ENCODE measurements around the gene UFSP1. TPM values are rescaled to one million over a fixed set of nuclear protein-coding genes. Genes with fewer than 3 reads are reported as not detected.
"Not testable (repeated sequence)": the region's sequence is repeated elsewhere in the genome, so short reads cannot be mapped to it uniquely, and the experiment has no call there.

UFSP1 gene
- 1 to 10 TPM; 3.8 to 3.9 TPM for polyA plus RNA-seq

DNA sequence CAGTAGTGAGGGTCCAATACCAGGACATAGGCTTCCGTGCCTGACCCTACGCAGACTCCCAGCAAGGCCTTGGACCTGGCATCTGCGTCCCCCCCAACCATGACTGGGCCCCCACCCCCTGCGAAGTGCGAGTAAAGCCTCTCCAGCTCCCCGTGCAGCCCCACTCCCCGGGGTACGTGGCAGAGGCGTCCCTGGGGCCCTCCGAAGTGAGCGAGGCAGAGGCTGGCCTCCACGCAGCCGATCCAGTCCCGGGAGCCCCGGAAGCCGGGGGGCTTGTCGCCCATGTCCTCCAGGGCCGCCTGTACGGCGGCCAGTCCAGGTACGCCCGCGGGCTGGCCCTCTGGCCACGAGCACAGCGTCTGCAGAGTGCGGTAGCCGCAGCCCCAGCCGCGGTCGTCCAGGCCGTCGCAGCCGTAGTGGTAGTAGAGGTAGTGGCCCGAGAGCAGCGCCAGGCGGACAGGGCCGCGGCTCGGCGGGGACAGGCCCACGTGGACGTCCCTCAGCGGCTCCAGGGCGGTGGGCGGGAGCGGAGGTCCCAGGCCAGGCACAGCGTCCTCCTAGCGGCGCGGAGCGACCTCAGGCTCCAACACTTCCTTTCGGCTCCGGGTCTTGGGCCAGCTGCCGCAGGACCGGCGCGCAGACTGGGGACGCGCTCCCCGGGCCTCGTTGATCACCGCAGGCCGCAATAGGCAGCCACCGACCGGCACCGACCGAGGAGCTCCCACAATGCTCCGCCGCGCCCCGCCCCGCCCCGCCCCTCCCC lies at the start of gene UFSP1:
UFSP1 (minus strand) TSS at position 728 of the 763 bp plus-strand sequence; CDS start at position 284, 444 bp downstream.
- WGBS, 2 donors, result 3% methylated on average over 66 to 72 of the region's 73 CpGs
- Histone ChIP-seq H3K36me3 (ENCODE audit: control insufficient read depth in 2 of 2, insufficient read depth in 2 of 2, low read length in 1 of 2) (peaks cover 21 to 40% of the 10 kb centered on the region in 2 donors), H3K4me3 (ENCODE audit: low read depth in 1 of 2, low read length in 2 of 2) (peak within 1 kb of the TSS; percentile 57 to 78), H3K9me3 (ENCODE audit: control insufficient read depth in 2 of 2, insufficient read depth in 1 of 2, low read depth in 1 of 2, low read length in 1 of 2) (no peaks in the 10 kb centered on the region), H3K4me1 (ENCODE audit: control insufficient read depth in 2 of 2, insufficient read depth in 2 of 2, low read length in 1 of 2) (peaks cover 0 to 22% of the 10 kb centered on the region in 2 donors), H3K27ac (ENCODE audit: low read depth in 2 of 2, low read length in 1 of 2) (peak within 1 kb of the TSS; percentile 96 to 99), H3K27me3 (ENCODE audit: control insufficient read depth in 1 of 2, insufficient read depth in 2 of 2, low read length in 2 of 2) (no peaks in the 10 kb centered on the region)

DNA sequence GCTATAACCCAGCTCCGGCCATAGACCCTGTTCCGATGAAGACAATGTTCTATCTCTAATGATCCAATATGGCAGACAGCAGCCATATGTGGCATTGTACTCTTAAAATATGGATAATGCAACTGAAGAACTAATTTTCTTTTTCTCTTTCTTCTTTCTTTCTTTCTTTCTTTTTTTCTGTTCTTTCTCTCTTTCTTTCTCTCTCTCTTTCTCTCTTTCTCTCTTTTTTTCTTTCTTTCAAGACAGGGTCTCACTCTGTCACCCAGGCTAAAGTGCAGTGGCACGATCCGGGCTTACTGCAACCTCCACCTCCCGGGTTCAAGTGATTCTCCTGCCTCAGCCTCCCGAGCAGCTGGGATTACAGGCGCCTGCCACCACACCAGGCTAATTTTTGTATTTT lies 46.7 kb upstream of the UFSP1 start:
- H3K27ac ChIP-seq (ENCODE audit: low read depth in 2 of 2, low read length in 1 of 2); H3K4me3 ChIP-seq (ENCODE audit: low read depth in 1 of 2, low read length in 2 of 2); H3K27me3 ChIP-seq (ENCODE audit: control insufficient read depth in 1 of 2, insufficient read depth in 2 of 2, low read length in 2 of 2); H3K36me3 ChIP-seq (ENCODE audit: control insufficient read depth in 2 of 2, insufficient read depth in 2 of 2, low read length in 1 of 2); H3K9me3 ChIP-seq (ENCODE audit: control insufficient read depth in 2 of 2, insufficient read depth in 1 of 2, low read depth in 1 of 2, low read length in 1 of 2); H3K4me1 ChIP-seq (ENCODE audit: control insufficient read depth in 2 of 2, insufficient read depth in 2 of 2, low read length in 1 of 2): not testable (repeated sequence)
- WGBS, 2 donors, result 88 to 90% methylated on average over 7 of the region's 7 CpGs

GRCh38 chr7:100935381-100935780 lies 45.9 kb upstream of the UFSP1 start:
- not testable (repeated sequence) for H3K9me3 ChIP-seq (ENCODE audit: control insufficient read depth in 2 of 2, insufficient read depth in 1 of 2, low read depth in 1 of 2, low read length in 1 of 2); H3K4me3 ChIP-seq (ENCODE audit: low read depth in 1 of 2, low read length in 2 of 2); H3K27ac ChIP-seq (ENCODE audit: low read depth in 2 of 2, low read length in 1 of 2); H3K36me3 ChIP-seq (ENCODE audit: control insufficient read depth in 2 of 2, insufficient read depth in 2 of 2, low read length in 1 of 2); H3K4me1 ChIP-seq (ENCODE audit: control insufficient read depth in 2 of 2, insufficient read depth in 2 of 2, low read length in 1 of 2); H3K27me3 ChIP-seq (ENCODE audit: control insufficient read depth in 1 of 2, insufficient read depth in 2 of 2, low read length in 2 of 2)
- 54 to 74% methylated on average over 2 of the region's 2 CpGs for WGBS, 2 donors

- no peaks in the 10 kb centered on the region for H3K4me1 ChIP-seq (ENCODE audit: control insufficient read depth in 2 of 2, insufficient read depth in 2 of 2, low read length in 1 of 2)
- H3K27ac ChIP-seq (ENCODE audit: low read depth in 2 of 2, low read length in 1 of 2), result no peak overlapping the region
- no peaks in the 10 kb centered on the region for H3K27me3 ChIP-seq (ENCODE audit: control insufficient read depth in 1 of 2, insufficient read depth in 2 of 2, low read length in 2 of 2)
- no peaks in the 10 kb centered on the region for H3K9me3 ChIP-seq (ENCODE audit: control insufficient read depth in 2 of 2, insufficient read depth in 1 of 2, low read depth in 1 of 2, low read length in 1 of 2)
- 48 to 51% methylated on average over 4 of the region's 4 CpGs for WGBS, 2 donors
- H3K4me3 ChIP-seq (ENCODE audit: low read depth in 1 of 2, low read length in 2 of 2), result no peak overlapping the region
- no peaks in the 10 kb centered on the region for H3K36me3 ChIP-seq (ENCODE audit: control insufficient read depth in 2 of 2, insufficient read depth in 2 of 2, low read length in 1 of 2)
Observed at GRCh38 chr7:100933734-100934133, 44.2 kb upstream of the UFSP1 start.

DNA sequence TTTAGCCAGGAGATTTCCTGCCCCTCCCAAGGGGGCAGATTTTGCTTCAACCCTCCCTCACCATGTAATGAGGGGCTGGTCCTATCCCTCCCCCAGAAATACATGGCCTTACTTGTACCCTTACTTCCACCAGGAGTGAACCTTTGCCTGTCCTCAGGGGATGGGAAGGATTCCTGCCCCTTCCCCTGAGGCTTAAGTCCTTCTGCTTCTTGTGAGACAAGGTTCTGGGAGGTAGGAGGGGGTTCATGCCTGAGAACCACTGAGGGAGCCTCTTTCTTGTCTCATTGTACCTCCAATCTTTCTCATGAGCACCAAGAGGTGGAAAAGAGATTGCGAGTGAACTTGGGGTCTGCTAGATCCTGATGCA lies 40.3 kb upstream of the UFSP1 start:
- H3K27me3 ChIP-seq (ENCODE audit: control insufficient read depth in 1 of 2, insufficient read depth in 2 of 2, low read length in 2 of 2), result no peaks in the 10 kb centered on the region
- 94 to 95% methylated on average over 1 of the region's 1 CpG for WGBS, 2 donors
- no peaks in the 10 kb centered on the region for H3K36me3 ChIP-seq (ENCODE audit: control insufficient read depth in 2 of 2, insufficient read depth in 2 of 2, low read length in 1 of 2)
- no peaks in the 10 kb centered on the region for H3K9me3 ChIP-seq (ENCODE audit: control insufficient read depth in 2 of 2, insufficient read depth in 1 of 2, low read depth in 1 of 2, low read length in 1 of 2)
- H3K27ac ChIP-seq (ENCODE audit: low read depth in 2 of 2, low read length in 1 of 2), result no peak overlapping the region
- H3K4me1 ChIP-seq (ENCODE audit: control insufficient read depth in 2 of 2, insufficient read depth in 2 of 2, low read length in 1 of 2), result no peaks in the 10 kb centered on the region
- no peak overlapping the region for H3K4me3 ChIP-seq (ENCODE audit: low read depth in 1 of 2, low read length in 2 of 2)

DNA sequence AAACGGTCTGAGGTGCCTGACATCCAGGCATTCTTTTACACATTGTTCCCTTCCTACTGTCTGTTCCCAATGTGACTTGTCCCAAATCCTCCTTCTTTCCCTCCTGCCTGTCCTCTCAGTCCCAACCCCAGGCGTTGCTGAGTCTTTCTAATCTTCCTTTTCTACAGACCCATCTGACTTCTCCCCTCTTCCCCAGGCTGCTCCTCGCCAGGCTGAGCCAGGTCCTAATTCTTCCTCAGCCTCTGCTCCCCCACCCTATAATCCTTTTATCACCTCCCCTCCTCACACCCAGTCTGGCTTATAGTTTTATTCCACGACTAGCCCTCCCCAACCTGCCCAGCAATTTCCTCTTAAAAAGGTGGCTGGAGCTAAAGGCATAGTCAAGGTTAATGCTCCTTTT lies 34.1 kb upstream of the UFSP1 start:
- H3K36me3 ChIP-seq (ENCODE audit: control insufficient read depth in 2 of 2, insufficient read depth in 2 of 2, low read length in 1 of 2); H3K27ac ChIP-seq (ENCODE audit: low read depth in 2 of 2, low read length in 1 of 2); H3K27me3 ChIP-seq (ENCODE audit: control insufficient read depth in 1 of 2, insufficient read depth in 2 of 2, low read length in 2 of 2); H3K4me1 ChIP-seq (ENCODE audit: control insufficient read depth in 2 of 2, insufficient read depth in 2 of 2, low read length in 1 of 2); H3K4me3 ChIP-seq (ENCODE audit: low read depth in 1 of 2, low read length in 2 of 2); H3K9me3 ChIP-seq (ENCODE audit: control insufficient read depth in 2 of 2, insufficient read depth in 1 of 2, low read depth in 1 of 2, low read length in 1 of 2): not testable (repeated sequence)
- 45 to 54% methylated on average over 4 of the region's 4 CpGs for WGBS, 2 donors

- no peaks in the 10 kb centered on the region for H3K36me3 ChIP-seq (ENCODE audit: control insufficient read depth in 2 of 2, insufficient read depth in 2 of 2, low read length in 1 of 2)
- no peaks in the 10 kb centered on the region for H3K9me3 ChIP-seq (ENCODE audit: control insufficient read depth in 2 of 2, insufficient read depth in 1 of 2, low read depth in 1 of 2, low read length in 1 of 2)
- no peak overlapping the region for H3K27ac ChIP-seq (ENCODE audit: low read depth in 2 of 2, low read length in 1 of 2)
- no peaks in the 10 kb centered on the region for H3K4me1 ChIP-seq (ENCODE audit: control insufficient read depth in 2 of 2, insufficient read depth in 2 of 2, low read length in 1 of 2)
- no peak overlapping the region for H3K4me3 ChIP-seq (ENCODE audit: low read depth in 1 of 2, low read length in 2 of 2)
- no peaks in the 10 kb centered on the region for H3K27me3 ChIP-seq (ENCODE audit: control insufficient read depth in 1 of 2, insufficient read depth in 2 of 2, low read length in 2 of 2)
Observed at GRCh38 chr7:100921039-100921438, 31.5 kb upstream of the UFSP1 start.

DNA sequence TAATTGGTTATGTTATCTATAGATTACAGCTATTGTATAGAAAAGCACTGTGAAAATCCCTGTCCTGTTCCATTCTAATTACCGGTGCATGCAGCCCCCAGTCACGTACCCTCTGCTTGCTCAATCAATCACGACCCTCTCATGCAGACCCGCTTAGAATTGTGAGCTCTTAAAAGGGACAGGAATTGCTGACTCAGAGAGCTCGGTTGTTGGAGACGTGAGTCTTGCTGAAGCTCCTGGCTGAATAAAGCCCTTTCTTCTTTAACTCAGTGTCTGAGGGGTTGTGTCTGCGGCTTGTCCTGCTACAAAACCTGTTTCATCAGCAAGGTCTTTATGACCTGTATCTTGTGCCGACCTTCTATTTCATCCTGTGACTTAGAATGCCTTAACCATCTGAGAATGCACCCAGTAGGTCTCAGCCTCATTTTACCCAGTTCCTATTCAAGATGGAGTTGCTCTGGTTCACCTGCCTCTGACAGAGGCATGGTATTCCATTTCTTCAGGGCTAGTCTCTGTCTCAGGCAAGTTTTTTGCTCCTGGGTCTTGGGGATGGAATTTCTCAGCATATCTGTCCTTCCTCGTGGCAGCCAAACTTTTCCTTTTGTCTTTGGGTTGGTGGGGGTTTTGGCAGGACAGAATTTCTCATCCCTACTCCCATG lies 30.4 kb upstream of the UFSP1 start:
- not testable (repeated sequence) for H3K4me1 ChIP-seq (ENCODE audit: control insufficient read depth in 2 of 2, insufficient read depth in 2 of 2, low read length in 1 of 2); H3K9me3 ChIP-seq (ENCODE audit: control insufficient read depth in 2 of 2, insufficient read depth in 1 of 2, low read depth in 1 of 2, low read length in 1 of 2); H3K27ac ChIP-seq (ENCODE audit: low read depth in 2 of 2, low read length in 1 of 2); H3K36me3 ChIP-seq (ENCODE audit: control insufficient read depth in 2 of 2, insufficient read depth in 2 of 2, low read length in 1 of 2); H3K4me3 ChIP-seq (ENCODE audit: low read depth in 1 of 2, low read length in 2 of 2); H3K27me3 ChIP-seq (ENCODE audit: control insufficient read depth in 1 of 2, insufficient read depth in 2 of 2, low read length in 2 of 2)
- 69 to 70% methylated on average over 9 of the region's 9 CpGs for WGBS, 2 donors

DNA sequence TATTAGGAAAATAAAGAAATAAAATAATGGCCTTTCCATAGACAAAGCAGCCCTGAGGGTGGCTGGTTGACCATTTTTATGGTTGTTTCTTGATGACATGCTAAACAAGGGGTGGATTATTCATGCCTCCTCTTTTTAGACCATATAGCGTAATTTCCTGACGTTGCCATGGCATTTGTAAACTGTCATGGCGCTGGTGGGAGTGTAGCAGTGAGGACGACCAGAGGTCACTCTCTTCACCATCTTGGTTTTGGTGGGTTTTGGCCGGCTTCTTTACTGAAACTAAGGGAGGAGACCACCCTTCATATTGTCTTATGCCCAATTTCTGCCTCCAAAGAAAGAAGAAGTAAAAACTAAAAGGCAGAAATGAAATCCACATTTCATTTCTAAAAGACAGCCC lies 29.8 kb upstream of the UFSP1 start:
- H3K4me3 ChIP-seq (ENCODE audit: low read depth in 1 of 2, low read length in 2 of 2); H3K36me3 ChIP-seq (ENCODE audit: control insufficient read depth in 2 of 2, insufficient read depth in 2 of 2, low read length in 1 of 2); H3K9me3 ChIP-seq (ENCODE audit: control insufficient read depth in 2 of 2, insufficient read depth in 1 of 2, low read depth in 1 of 2, low read length in 1 of 2); H3K27ac ChIP-seq (ENCODE audit: low read depth in 2 of 2, low read length in 1 of 2); H3K27me3 ChIP-seq (ENCODE audit: control insufficient read depth in 1 of 2, insufficient read depth in 2 of 2, low read length in 2 of 2); H3K4me1 ChIP-seq (ENCODE audit: control insufficient read depth in 2 of 2, insufficient read depth in 2 of 2, low read length in 1 of 2): not testable (repeated sequence)
- WGBS, 2 donors, result 86 to 92% methylated on average over 5 of the region's 5 CpGs

- Histone ChIP-seq H3K27me3 (ENCODE audit: control insufficient read depth in 1 of 2, insufficient read depth in 2 of 2, low read length in 2 of 2) (no peaks in the 10 kb centered on the region), H3K27ac (ENCODE audit: low read depth in 2 of 2, low read length in 1 of 2) (no peak overlapping the region), H3K4me1 (ENCODE audit: control insufficient read depth in 2 of 2, insufficient read depth in 2 of 2, low read length in 1 of 2) (no peaks in the 10 kb centered on the region), H3K36me3 (ENCODE audit: control insufficient read depth in 2 of 2, insufficient read depth in 2 of 2, low read length in 1 of 2) (no peaks in the 10 kb centered on the region), H3K4me3 (ENCODE audit: low read depth in 1 of 2, low read length in 2 of 2) (no peak overlapping the region), H3K9me3 (ENCODE audit: control insufficient read depth in 2 of 2, insufficient read depth in 1 of 2, low read depth in 1 of 2, low read length in 1 of 2) (no peaks in the 10 kb centered on the region)
- WGBS, 2 donors, result 82 to 84% methylated on average over 8 of the region's 8 CpGs
Observed at GRCh38 chr7:100914879-100915447, 25.4 kb upstream of the UFSP1 start.
